ENCODE measurements around the gene PPP4R4.
"Not testable (repeated sequence)": the region's sequence is repeated elsewhere in the genome, so short reads cannot be mapped to it uniquely, and the experiment has no call there.

The PPP4R4 gene

GRCh38 chr14:94264195-94264594, 90.1 kb downstream of the PPP4R4 start:
- H3K9me3 ChIP-seq (ENCODE audit: control insufficient read depth, low read length) = peaks cover 20% of the 10 kb centered on the region
- H2BK15ac ChIP-seq (ENCODE audit: low read depth, poor library complexity, severe bottlenecking); H3K4me1 ChIP-seq (ENCODE audit: control insufficient read depth, insufficient read depth, low read depth, low read length); H3K23ac ChIP-seq (ENCODE audit: low read length in 2 of 2); H3K36me3 ChIP-seq (ENCODE audit: control insufficient read depth in 1 of 2, insufficient read depth in 2 of 2, low read depth in 1 of 2, low read length in 2 of 2); H4K91ac ChIP-seq (ENCODE audit: low read length); H3K14ac ChIP-seq (ENCODE audit: low read length in 2 of 2); H3K4me3 ChIP-seq (ENCODE audit: insufficient read depth in 1 of 2, low read depth in 1 of 2, low read length in 2 of 2); H3K79me1 ChIP-seq (replicated peaks; ENCODE audit: low read length, poor library complexity, severe bottlenecking); H2BK120ac ChIP-seq (ENCODE audit: low read depth, low read length); H2AK5ac ChIP-seq (ENCODE audit: low read length, severe bottlenecking); H3K27me3 ChIP-seq (ENCODE audit: control insufficient read depth in 1 of 2, insufficient read depth in 1 of 2, low read length in 2 of 2); H3K4me2 ChIP-seq (ENCODE audit: low read length, poor library complexity, severe bottlenecking); H3K4ac ChIP-seq (ENCODE audit: low read depth in 1 of 2, low read length in 2 of 2); H2BK12ac ChIP-seq (ENCODE audit: low read length in 2 of 2); H2BK5ac ChIP-seq (ENCODE audit: low read depth, low read length, poor library complexity, severe bottlenecking); H2AFZ ChIP-seq (ENCODE audit: low read depth, low read length); DNase-seq; H4K8ac ChIP-seq (ENCODE audit: low read length); H3K27ac ChIP-seq (ENCODE audit: low read length, poor library complexity, severe bottlenecking); H3K18ac ChIP-seq (ENCODE audit: low read depth in 1 of 2, low read length in 2 of 2); H3K9ac ChIP-seq (ENCODE audit: low read length): not testable (repeated sequence)
- 54% methylated on average over 2 of the region's 3 CpGs for WGBS

- Histone ChIP-seq H2BK12ac (ENCODE audit: low read length in 2 of 2) (no peak overlapping the region), H3K36me3 (ENCODE audit: control insufficient read depth in 1 of 2, insufficient read depth in 2 of 2, low read depth in 1 of 2, low read length in 2 of 2) (no peaks in the 10 kb centered on the region), H3K18ac (ENCODE audit: low read depth in 1 of 2, low read length in 2 of 2) (no peak overlapping the region), H3K9ac (ENCODE audit: low read length) (no peak overlapping the region), H2BK120ac (ENCODE audit: low read depth, low read length) (no peak overlapping the region), H4K8ac (ENCODE audit: low read length) (no peak overlapping the region), H3K14ac (ENCODE audit: low read length in 2 of 2) (no peak overlapping the region), H3K4me1 (ENCODE audit: control insufficient read depth, insufficient read depth, low read depth, low read length) (no peaks in the 10 kb centered on the region), H4K91ac (ENCODE audit: low read length) (no peak overlapping the region), H3K27me3 (ENCODE audit: control insufficient read depth in 1 of 2, insufficient read depth in 1 of 2, low read length in 2 of 2) (no peaks in the 10 kb centered on the region), H3K4ac (ENCODE audit: low read depth in 1 of 2, low read length in 2 of 2) (no peak overlapping the region), H3K79me1 (replicated peaks; ENCODE audit: low read length, poor library complexity, severe bottlenecking) (no peaks in the 10 kb centered on the region), H3K9me3 (ENCODE audit: control insufficient read depth, low read length) (peaks cover 11% of the 10 kb centered on the region), H3K4me2 (ENCODE audit: low read length, poor library complexity, severe bottlenecking) (no peak overlapping the region), H2BK5ac (ENCODE audit: low read depth, low read length, poor library complexity, severe bottlenecking) (no peak overlapping the region), H3K4me3 (ENCODE audit: insufficient read depth in 1 of 2, low read depth in 1 of 2, low read length in 2 of 2) (no peak overlapping the region), H2AK5ac (ENCODE audit: low read length, severe bottlenecking) (no peak overlapping the region), H3K23ac (ENCODE audit: low read length in 2 of 2) (no peak overlapping the region), H2BK15ac (ENCODE audit: low read depth, poor library complexity, severe bottlenecking) (no peak overlapping the region), H3K27ac (ENCODE audit: low read length, poor library complexity, severe bottlenecking) (no peak overlapping the region), H2AFZ (ENCODE audit: low read depth, low read length) (no peak overlapping the region)
- WGBS = no CpG with 5 or more reads among the region's 1 CpG
- no peak for DNase-seq
These were observed 93.2 kb downstream of the PPP4R4 start for GRCh38 chr14:94267352-94267751.

- not testable (repeated sequence) for H3K4me2 ChIP-seq (ENCODE audit: low read length, poor library complexity, severe bottlenecking); H3K36me3 ChIP-seq (ENCODE audit: control insufficient read depth in 1 of 2, insufficient read depth in 2 of 2, low read depth in 1 of 2, low read length in 2 of 2); H3K27me3 ChIP-seq (ENCODE audit: control insufficient read depth in 1 of 2, insufficient read depth in 1 of 2, low read length in 2 of 2); H4K91ac ChIP-seq (ENCODE audit: low read length); H3K9ac ChIP-seq (ENCODE audit: low read length); H2AK5ac ChIP-seq (ENCODE audit: low read length, severe bottlenecking); H3K4me1 ChIP-seq (ENCODE audit: control insufficient read depth, insufficient read depth, low read depth, low read length); H3K79me1 ChIP-seq (replicated peaks; ENCODE audit: low read length, poor library complexity, severe bottlenecking); H3K4ac ChIP-seq (ENCODE audit: low read depth in 1 of 2, low read length in 2 of 2); H2BK15ac ChIP-seq (ENCODE audit: low read depth, poor library complexity, severe bottlenecking); H3K9me3 ChIP-seq (ENCODE audit: control insufficient read depth, low read length); H3K14ac ChIP-seq (ENCODE audit: low read length in 2 of 2); H3K18ac ChIP-seq (ENCODE audit: low read depth in 1 of 2, low read length in 2 of 2); H3K23ac ChIP-seq (ENCODE audit: low read length in 2 of 2); H3K27ac ChIP-seq (ENCODE audit: low read length, poor library complexity, severe bottlenecking); H2BK120ac ChIP-seq (ENCODE audit: low read depth, low read length); H4K8ac ChIP-seq (ENCODE audit: low read length); H2BK12ac ChIP-seq (ENCODE audit: low read length in 2 of 2); H2BK5ac ChIP-seq (ENCODE audit: low read depth, low read length, poor library complexity, severe bottlenecking); H3K4me3 ChIP-seq (ENCODE audit: insufficient read depth in 1 of 2, low read depth in 1 of 2, low read length in 2 of 2); H2AFZ ChIP-seq (ENCODE audit: low read depth, low read length); DNase-seq
- WGBS = 69% methylated on average over 3 of the region's 7 CpGs
These were observed 94.5 kb downstream of the PPP4R4 start for GRCh38 chr14:94268582-94268981.

- no peaks in the 10 kb centered on the region for H3K79me1 ChIP-seq (replicated peaks; ENCODE audit: low read length, poor library complexity, severe bottlenecking)
- 82% methylated on average over 6 of the region's 10 CpGs for WGBS
These were observed 95.0 kb downstream of the PPP4R4 start for GRCh38 chr14:94269156-94269555.

More at GRCh38 chr14:94269156-94269555, 95.0 kb downstream of the PPP4R4 start:
- no peak overlapping the region for H2BK5ac ChIP-seq (ENCODE audit: low read depth, low read length, poor library complexity, severe bottlenecking)
- no peak overlapping the region for H2AK5ac ChIP-seq (ENCODE audit: low read length, severe bottlenecking)
- no peak overlapping the region for H3K18ac ChIP-seq (ENCODE audit: low read depth in 1 of 2, low read length in 2 of 2)
- no peak overlapping the region for H3K4me2 ChIP-seq (ENCODE audit: low read length, poor library complexity, severe bottlenecking)
- H2BK120ac ChIP-seq (ENCODE audit: low read depth, low read length) = no peak overlapping the region
- H2BK15ac ChIP-seq (ENCODE audit: low read depth, poor library complexity, severe bottlenecking) = no peak overlapping the region
- no peaks in the 10 kb centered on the region for H3K9me3 ChIP-seq (ENCODE audit: control insufficient read depth, low read length)
- H3K9ac ChIP-seq (ENCODE audit: low read length) = no peak overlapping the region
- H2AFZ ChIP-seq (ENCODE audit: low read depth, low read length) = no peak overlapping the region
- no peaks in the 10 kb centered on the region for H3K36me3 ChIP-seq (ENCODE audit: control insufficient read depth in 1 of 2, insufficient read depth in 2 of 2, low read depth in 1 of 2, low read length in 2 of 2)
- H3K27ac ChIP-seq (ENCODE audit: low read length, poor library complexity, severe bottlenecking) = no peak overlapping the region
- H3K4me3 ChIP-seq (ENCODE audit: insufficient read depth in 1 of 2, low read depth in 1 of 2, low read length in 2 of 2) = no peak overlapping the region
- H3K23ac ChIP-seq (ENCODE audit: low read length in 2 of 2) = no peak overlapping the region
- H3K4ac ChIP-seq (ENCODE audit: low read depth in 1 of 2, low read length in 2 of 2) = no peak overlapping the region
- H3K27me3 ChIP-seq (ENCODE audit: control insufficient read depth in 1 of 2, insufficient read depth in 1 of 2, low read length in 2 of 2) = no peaks in the 10 kb centered on the region
- H2BK12ac ChIP-seq (ENCODE audit: low read length in 2 of 2) = no peak overlapping the region
- H4K8ac ChIP-seq (ENCODE audit: low read length) = no peak overlapping the region
- no peak overlapping the region for H4K91ac ChIP-seq (ENCODE audit: low read length)
- DNase-seq = no peak
- H3K4me1 ChIP-seq (ENCODE audit: control insufficient read depth, insufficient read depth, low read depth, low read length) = no peaks in the 10 kb centered on the region
- no peak overlapping the region for H3K14ac ChIP-seq (ENCODE audit: low read length in 2 of 2)

Data from mesenchymal stem cell (in vitro differentiated cells and primary cell).